ENCODE results near the gene CCL27.
A peak's percentile ranks its signal among the peaks of the same experiment; 100 is the strongest.

DNA sequence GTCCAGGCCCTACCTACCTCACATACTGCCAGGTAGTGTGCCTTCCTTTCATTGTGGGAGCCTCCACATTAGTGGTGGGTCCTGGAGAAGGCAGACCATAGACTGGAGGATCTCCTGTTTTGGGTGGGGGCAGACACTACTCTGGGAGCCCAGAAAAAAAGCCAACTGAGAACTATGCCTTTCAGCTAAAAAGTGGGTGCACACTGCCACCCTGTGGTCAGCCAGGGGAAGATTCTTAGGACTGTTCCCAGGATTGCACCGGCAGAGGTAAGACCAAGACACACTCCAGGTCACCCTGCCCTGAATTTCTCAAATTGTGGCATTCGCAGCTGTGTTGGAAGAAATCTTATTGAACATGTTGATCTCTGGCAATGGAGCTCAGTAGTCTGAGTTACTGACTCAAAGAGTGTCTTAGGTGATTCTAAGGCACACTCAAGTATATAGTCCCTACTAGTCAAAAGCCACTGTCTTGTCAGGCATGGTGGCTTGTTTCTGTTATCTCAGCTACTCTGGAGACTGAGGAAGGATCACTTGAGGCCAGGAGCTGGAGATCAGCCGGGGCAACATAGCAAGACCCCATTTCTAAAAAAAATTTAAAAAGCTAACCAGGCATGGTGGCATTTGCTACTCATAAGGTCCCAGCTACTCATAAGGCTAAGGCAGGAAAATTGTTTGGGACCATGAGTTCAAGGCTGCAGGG, 28.5 kb downstream of the CCL27 start:
- TF ChIP-seq POLR2A (IDR thresholded peaks at IDR 0.05) (no peak), CTCF (IDR thresholded peaks at IDR 0.05 in 4 of 5, conservative IDR thresholded peaks at IDR 0.05 in 1 of 5) (peak; percentile 65 to 89 (median 86))
